IPS DF 6.9 (cell line): Measurements from ENCODE around the gene COLEC12.
"Not testable (repeated sequence)": the region's sequence is repeated elsewhere in the genome, so short reads cannot be mapped to it uniquely, and the experiment has no call there.

Source experiments
- DNase-seq: peaks from one replicate; pipeline ENCODE4 v3.0.0-alpha.2; 2013; ENCODE audit warnings: low read depth, low spot score
- H3K27ac ChIP-seq: one replicate; pipeline ENCODE4 v1.5.1; 2013; ENCODE audit warnings: low read length, control low read depth
- H3K27me3 ChIP-seq: 2 replicates; pipeline ENCODE4 v1.6.1; 2013; ENCODE audit warnings: mild to moderate bottlenecking, low read length; ENCODE audit not compliant: control insufficient read depth, insufficient read depth
- H3K36me3 ChIP-seq: 2 replicates; pipeline ENCODE4 v1.6.1; 2013; ENCODE audit warnings: low read length; ENCODE audit not compliant: control insufficient read depth, insufficient read depth
- H3K4me1 ChIP-seq: 2 replicates; pipeline ENCODE4 v1.6.1; 2013; ENCODE audit warnings: low read length; ENCODE audit not compliant: control insufficient read depth, insufficient read depth
- H3K4me3 ChIP-seq: 2 replicates; pipeline ENCODE4 v1.5.1; 2013; ENCODE audit warnings: mild to moderate bottlenecking, low read length
- H3K9me3 ChIP-seq: 2 replicates; pipeline ENCODE4 v1.6.1; 2013; ENCODE audit warnings: low read length, inconsistent platforms; ENCODE audit not compliant: control insufficient read depth, insufficient read depth
- WGBS: extraction: QIAGEN DNeasy Blood & Tissue Kit; methylation state at CpG from one replicate; pipeline ENCODE4 v1.1.7; 2013; ENCODE audit warnings: mixed read lengths, missing lambda C conversion rate; ENCODE audit not compliant: insufficient read length, insufficient coverage; 5-methylcytosine and 5-hydroxymethylcytosine counted together

COLEC12 gene

GRCh38 chr18:292271-292670, 208.2 kb downstream of the COLEC12 start:
- no peaks in the 10 kb centered on the region for H3K27me3 ChIP-seq
- no peaks in the 10 kb centered on the region for H3K36me3 ChIP-seq
- no peaks in the 10 kb centered on the region for H3K4me1 ChIP-seq
- H3K9me3 ChIP-seq = no peaks in the 10 kb centered on the region
- DNase-seq = no peak
- no CpG with 5 or more reads among the region's 3 CpGs for WGBS
- no peak overlapping the region for H3K4me3 ChIP-seq
- no peak overlapping the region for H3K27ac ChIP-seq

- WGBS = no CpG with 5 or more reads among the region's 4 CpGs
- H3K4me3 ChIP-seq, DNase-seq, H3K27ac ChIP-seq, H3K27me3 ChIP-seq, H3K36me3 ChIP-seq, H3K9me3 ChIP-seq, H3K4me1 ChIP-seq: not testable (repeated sequence)
These were observed 210.5 kb downstream of the COLEC12 start for GRCh38 chr18:289970-290369.

GRCh38 chr18:289026-289425, 211.5 kb downstream of the COLEC12 start:
- Histone ChIP-seq H3K4me3 (no peak overlapping the region), H3K36me3 (no peaks in the 10 kb centered on the region), H3K4me1 (no peaks in the 10 kb centered on the region), H3K27ac (no peak overlapping the region), H3K9me3 (no peaks in the 10 kb centered on the region), H3K27me3 (no peaks in the 10 kb centered on the region)
- no peak for DNase-seq
- no CpG with 5 or more reads among the region's 1 CpG for WGBS

GRCh38 chr18:286515-287310, 213.8 kb downstream of the COLEC12 start:
- Histone ChIP-seq H3K27me3 (no peaks in the 10 kb centered on the region), H3K36me3 (no peaks in the 10 kb centered on the region), H3K4me3 (no peak overlapping the region), H3K27ac (no peak overlapping the region), H3K9me3 (no peaks in the 10 kb centered on the region), H3K4me1 (no peaks in the 10 kb centered on the region)
- no peak for DNase-seq
- no CpG with 5 or more reads among the region's 8 CpGs for WGBS

GRCh38 chr18:285817-286216, 214.7 kb downstream of the COLEC12 start:
- DNase-seq = no peak
- no peaks in the 10 kb centered on the region for H3K4me1 ChIP-seq
- WGBS = no CpG with 5 or more reads among the region's 6 CpGs
- H3K27ac ChIP-seq = no peak overlapping the region
- no peak overlapping the region for H3K4me3 ChIP-seq
- no peaks in the 10 kb centered on the region for H3K27me3 ChIP-seq
- no peaks in the 10 kb centered on the region for H3K9me3 ChIP-seq
- no peaks in the 10 kb centered on the region for H3K36me3 ChIP-seq

- Histone ChIP-seq H3K4me3 (no peak overlapping the region), H3K27me3 (no peaks in the 10 kb centered on the region), H3K9me3 (no peaks in the 10 kb centered on the region), H3K27ac (no peak overlapping the region), H3K4me1 (no peaks in the 10 kb centered on the region), H3K36me3 (no peaks in the 10 kb centered on the region)
- no CpG with 5 or more reads among the region's 2 CpGs for WGBS
- DNase-seq = no peak
These were observed 225.0 kb downstream of the COLEC12 start for GRCh38 chr18:275486-275885.

- Histone ChIP-seq H3K4me1 (no peaks in the 10 kb centered on the region; the same call in 1 of the 2 replicates), H3K27me3 (no peaks in the 10 kb centered on the region), H3K9me3 (no peaks in the 10 kb centered on the region), H3K36me3 (no peaks in the 10 kb centered on the region), H3K27ac (no peak overlapping the region), H3K4me3 (no peak overlapping the region)
- no peak for DNase-seq
- WGBS = no CpG with 5 or more reads among the region's 8 CpGs
These were observed 226.2 kb downstream of the COLEC12 start for GRCh38 chr18:274313-274712.

GRCh38 chr18:273525-273924, 227.0 kb downstream of the COLEC12 start:
- Histone ChIP-seq H3K4me3 (no peak overlapping the region), H3K36me3 (no peaks in the 10 kb centered on the region), H3K4me1 (no peaks in the 10 kb centered on the region; the same call in 1 of the 2 replicates), H3K27ac (no peak overlapping the region), H3K9me3 (no peaks in the 10 kb centered on the region), H3K27me3 (no peaks in the 10 kb centered on the region)
- DNase-seq = no peak
- WGBS = no CpG with 5 or more reads among the region's 3 CpGs

- Histone ChIP-seq H3K27ac (no peak overlapping the region), H3K4me1 (no peaks in the 10 kb centered on the region; the same call in 1 of the 2 replicates), H3K9me3 (no peaks in the 10 kb centered on the region), H3K27me3 (no peaks in the 10 kb centered on the region), H3K4me3 (no peak overlapping the region), H3K36me3 (no peaks in the 10 kb centered on the region)
- no CpG with 5 or more reads among the region's 2 CpGs for WGBS
- DNase-seq = no peak
These were observed 227.9 kb downstream of the COLEC12 start for GRCh38 chr18:272650-273049.

- H3K9me3 ChIP-seq = no peaks in the 10 kb centered on the region
- H3K36me3 ChIP-seq = no peaks in the 10 kb centered on the region; the same call in 1 of the 2 replicates
- WGBS = no CpG with 5 or more reads among the region's 6 CpGs
- DNase-seq = no peak
- H3K27ac ChIP-seq = no peak overlapping the region
- H3K27me3 ChIP-seq = no peaks in the 10 kb centered on the region
- no peaks in the 10 kb centered on the region; the same call in 1 of the 2 replicates for H3K4me1 ChIP-seq
- no peak overlapping the region for H3K4me3 ChIP-seq
These were observed 230.9 kb downstream of the COLEC12 start for GRCh38 chr18:269480-270095.
